K562 (cell line): Measurements from ENCODE around the gene MPND. TPM values are rescaled to one million over a fixed set of nuclear protein-coding genes. Genes with fewer than 3 reads are reported as not detected.

ENCODE experiments used
- ARNT ChIP-seq, 2 experiments: fragments of 450-650 bp; IDR thresholded peaks; 2 replicates each; pipeline ENCODE4 v1.6.1; 2016; ENCODE audit warnings: mild to moderate bottlenecking in 1 of 2
- CBFA2T3 ChIP-seq: fragments of 450-650 bp; IDR thresholded peaks from 2 replicates; pipeline ENCODE4 v1.6.1; 2017
- CHD4 ChIP-seq: fragments of 200-600 bp; sonication (generic); IDR thresholded peaks from 3 replicates; pipeline ENCODE4 v1.6.1; 2012; ENCODE audit warnings: low read depth, mild to moderate bottlenecking, mixed read lengths, low read length, inconsistent platforms; ENCODE audit not compliant: insufficient read depth, insufficient replicate concordance, poor library complexity, severe bottlenecking
- CTBP1 ChIP-seq: fragments of 450-650 bp; IDR thresholded peaks from 2 replicates; pipeline ENCODE4 v1.6.1; 2016; ENCODE audit warnings: borderline replicate concordance
- EP300 ChIP-seq: IDR thresholded peaks from 2 replicates; pipeline ENCODE4 v1.6.1; 2012; ENCODE audit warnings: low read length, improper control_type of control experiment
- ERF ChIP-seq: fragments of 450-650 bp; formaldehyde crosslinking; IDR thresholded peaks from 2 replicates; pipeline ENCODE4 v1.4.0; 2020; ENCODE audit warnings: mild to moderate bottlenecking, mixed read lengths
- GABPB2 ChIP-seq: fragments of 250-450 bp; sonication (Bioruptor Pico); conservative IDR thresholded peaks from 2 replicates; pipeline ENCODE4 v1.5.1; 2021; ENCODE audit warnings: mild to moderate bottlenecking
- KAT8 ChIP-seq: fragments of 450-650 bp; IDR thresholded peaks from 2 replicates; pipeline ENCODE4 v1.6.1; 2016; ENCODE audit warnings: low read depth, mild to moderate bottlenecking
- KLF13 ChIP-seq: fragments of 450-650 bp; IDR thresholded peaks from 2 replicates; pipeline ENCODE4 v1.6.1; 2016; ENCODE audit warnings: missing genetic modification characterization, low read depth, mild to moderate bottlenecking, missing compliant biosample characterization, moderate library complexity, borderline replicate concordance
- LEF1 ChIP-seq: fragments of 450-650 bp; IDR thresholded peaks from 2 replicates; pipeline ENCODE4 v1.6.1; 2016; ENCODE audit warnings: mild to moderate bottlenecking
- NKRF ChIP-seq: fragments of 450-650 bp; IDR thresholded peaks from 2 replicates; pipeline ENCODE4 v1.6.1; 2016; ENCODE audit warnings: borderline replicate concordance
- POLR2A ChIP-seq: fragments of 450-650 bp; conservative IDR thresholded peaks from 2 replicates; pipeline ENCODE4 v1.6.1; 2016
- PTRF ChIP-seq: fragments of 450-650 bp; IDR thresholded peaks from 2 replicates; pipeline ENCODE4 v1.6.1; 2016; ENCODE audit warnings: mild to moderate bottlenecking, missing genetic modification characterization, missing compliant biosample characterization
- RBM17 ChIP-seq: fragments of 200-400 bp; formaldehyde crosslinking; IDR thresholded peaks from 2 replicates; pipeline ENCODE4 v1.6.1; 2017; ENCODE audit warnings: low read depth, mild to moderate bottlenecking, low read length, borderline replicate concordance
- SNAPC5 ChIP-seq: fragments of 250-450 bp; sonication (Bioruptor Pico); IDR thresholded peaks from 2 replicates; pipeline ENCODE4 v1.8.0; 2021; ENCODE audit warnings: moderate library complexity, mild to moderate bottlenecking, inconsistent platforms
- TSC22D4 ChIP-seq: fragments of 450-650 bp; IDR thresholded peaks from 2 replicates; pipeline ENCODE4 v1.6.1; 2016; ENCODE audit warnings: missing genetic modification characterization, missing biosample characterization, control low read depth
- ZC3H8 ChIP-seq: fragments of 450-650 bp; IDR thresholded peaks from 2 replicates; pipeline ENCODE4 v1.6.1; 2017
- ZNF24 ChIP-seq: fragments of 450-650 bp; IDR thresholded peaks from 2 replicates; pipeline ENCODE4 v1.6.1; 2016
- ZNF79 ChIP-seq: fragments of 250-450 bp; sonication (Bioruptor Pico); IDR thresholded peaks from 2 replicates; pipeline ENCODE4 v1.4.0; 2020; ENCODE audit warnings: low read depth, mild to moderate bottlenecking, moderate library complexity
- polyA plus RNA-seq, 8 experiments: library from polyadenylated mRNA; depleted of rRNA in 4 of 8; stranded (reverse) in 5 of 8; unstranded in 3 of 8; fragments of >200 nt; fragmentation: Nextera tagmentation in 2 of 8; fragmentation: Illumina TruSeq in 1 of 8; extraction: Ambion mirVana in 2 of 8; extraction: Trizol in 1 of 8; gene quantifications; 2 replicates each; pipeline versions ENCODE4 v1.2.1 to v1.2.3, GENCODE V29; 2011 to 2014; ENCODE audit warnings: inconsistent platforms in 1 of 8, missing spikeins in 1 of 8
- total RNA-seq, 7 experiments: library from RNA; depleted of rRNA in 6 of 7; stranded (reverse); fragments of >200 nt in 6 of 7; fragmentation: Illumina TruSeq in 2 of 7; extraction: Trizol in 2 of 7; gene quantifications; 2 replicates each; pipeline versions ENCODE4 v1.2.1 to v1.2.3, GENCODE V29; 2011 to 2021; ENCODE audit warnings: low replicate concordance in 1 of 7
- TF ChIP-seq, protein P1 (sequence below), 3 experiments: fragments of 200-800 bp in 1 of 3; fragments of 250-450 bp in 1 of 3; fragments of 450-650 bp in 1 of 3; sonication (Bioruptor Pico) in 1 of 3; sonication (Bioruptor generic) in 1 of 3; formaldehyde crosslinking in 1 of 3; IDR thresholded peaks; 2 replicates each; pipeline versions ENCODE4 v1.6.1 to v1.8.0; 2016 to 2022; ENCODE audit warnings: mild to moderate bottlenecking in 2 of 3, missing genetic modification characterization in 2 of 3, missing compliant biosample characterization in 1 of 3, moderate library complexity in 1 of 3
- TF ChIP-seq, protein P2 (sequence below): fragments of 250-450 bp; sonication (Bioruptor Pico); IDR thresholded peaks from 2 replicates; pipeline ENCODE4 v1.5.0; 2020; ENCODE audit warnings: mild to moderate bottlenecking
- TF ChIP-seq, protein P3 (sequence below): sonication (generic); formaldehyde crosslinking; IDR thresholded peaks from 2 replicates; pipeline ENCODE4 v1.9.0; 2022; ENCODE audit warnings: mild to moderate bottlenecking, missing genetic modification reagents

The MPND gene
- total and polyA plus RNA-seq, 9 of the 15 experiments (the other 6 are each of a cell fraction or from before 2014, with no cell fraction given) = 0.25 to 14.0 (median 3.9) TPM

- TF ChIP-seq, protein P1, sequence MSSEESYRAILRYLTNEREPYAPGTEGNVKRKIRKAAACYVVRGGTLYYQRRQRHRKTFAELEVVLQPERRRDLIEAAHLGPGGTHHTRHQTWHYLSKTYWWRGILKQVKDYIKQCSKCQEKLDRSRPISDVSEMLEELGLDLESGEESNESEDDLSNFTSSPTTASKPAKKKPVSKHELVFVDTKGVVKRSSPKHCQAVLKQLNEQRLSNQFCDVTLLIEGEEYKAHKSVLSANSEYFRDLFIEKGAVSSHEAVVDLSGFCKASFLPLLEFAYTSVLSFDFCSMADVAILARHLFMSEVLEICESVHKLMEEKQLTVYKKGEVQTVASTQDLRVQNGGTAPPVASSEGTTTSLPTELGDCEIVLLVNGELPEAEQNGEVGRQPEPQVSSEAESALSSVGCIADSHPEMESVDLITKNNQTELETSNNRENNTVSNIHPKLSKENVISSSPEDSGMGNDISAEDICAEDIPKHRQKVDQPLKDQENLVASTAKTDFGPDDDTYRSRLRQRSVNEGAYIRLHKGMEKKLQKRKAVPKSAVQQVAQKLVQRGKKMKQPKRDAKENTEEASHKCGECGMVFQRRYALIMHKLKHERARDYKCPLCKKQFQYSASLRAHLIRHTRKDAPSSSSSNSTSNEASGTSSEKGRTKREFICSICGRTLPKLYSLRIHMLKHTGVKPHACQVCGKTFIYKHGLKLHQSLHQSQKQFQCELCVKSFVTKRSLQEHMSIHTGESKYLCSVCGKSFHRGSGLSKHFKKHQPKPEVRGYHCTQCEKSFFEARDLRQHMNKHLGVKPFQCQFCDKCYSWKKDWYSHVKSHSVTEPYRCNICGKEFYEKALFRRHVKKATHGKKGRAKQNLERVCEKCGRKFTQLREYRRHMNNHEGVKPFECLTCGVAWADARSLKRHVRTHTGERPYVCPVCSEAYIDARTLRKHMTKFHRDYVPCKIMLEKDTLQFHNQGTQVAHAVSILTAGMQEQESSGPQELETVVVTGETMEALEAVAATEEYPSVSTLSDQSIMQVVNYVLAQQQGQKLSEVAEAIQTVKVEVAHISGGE (CRISPR knock-in tag; IDR thresholded peaks at IDR 0.05) = peak in 1 of 3 experiments; percentile 68; a peak in 2 of 6 replicates
- TF ChIP-seq POLR2A (no peak), GABPB2 (CRISPR knock-in tag) (no peak), EP300 (peak; percentile 94), ERF (CRISPR knock-in tag) (no peak), CTBP1 (peak; percentile 53), ZNF79 (CRISPR knock-in tag) (no peak), NKRF (no peak; the same call in 1 of the 2 replicates), ARNT (IDR thresholded peaks at IDR 0.05) (peak in 1 of 2 experiments; percentile 68; a peak in 1 of 4 replicates), ZNF24 (no peak), LEF1 (peak; percentile 50; the same call in 1 of the 2 replicates), CBFA2T3 (peak; percentile 93), SNAPC5 (CRISPR knock-in tag) (no peak), PTRF (tag) (no peak), KAT8 (no peak), ZC3H8 (no peak), RBM17 (no peak), TSC22D4 (tag) (no peak), KLF13 (tag) (no peak), CHD4 (peak; percentile 4)
- TF ChIP-seq, protein P2, sequence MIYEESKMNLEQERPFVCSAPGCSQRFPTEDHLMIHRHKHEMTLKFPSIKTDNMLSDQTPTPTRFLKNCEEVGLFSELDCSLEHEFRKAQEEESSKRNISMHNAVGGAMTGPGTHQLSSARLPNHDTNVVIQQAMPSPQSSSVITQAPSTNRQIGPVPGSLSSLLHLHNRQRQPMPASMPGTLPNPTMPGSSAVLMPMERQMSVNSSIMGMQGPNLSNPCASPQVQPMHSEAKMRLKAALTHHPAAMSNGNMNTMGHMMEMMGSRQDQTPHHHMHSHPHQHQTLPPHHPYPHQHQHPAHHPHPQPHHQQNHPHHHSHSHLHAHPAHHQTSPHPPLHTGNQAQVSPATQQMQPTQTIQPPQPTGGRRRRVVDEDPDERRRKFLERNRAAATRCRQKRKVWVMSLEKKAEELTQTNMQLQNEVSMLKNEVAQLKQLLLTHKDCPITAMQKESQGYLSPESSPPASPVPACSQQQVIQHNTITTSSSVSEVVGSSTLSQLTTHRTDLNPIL = no peak
- TF ChIP-seq, protein P3, sequence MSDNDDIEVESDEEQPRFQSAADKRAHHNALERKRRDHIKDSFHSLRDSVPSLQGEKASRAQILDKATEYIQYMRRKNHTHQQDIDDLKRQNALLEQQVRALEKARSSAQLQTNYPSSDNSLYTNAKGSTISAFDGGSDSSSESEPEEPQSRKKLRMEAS = peak; percentile 87; the same call in 1 of the 2 replicates
Measured at GRCh38 chr19:4375164-4376027, 32.0 kb downstream of the MPND start (continued).
